GM21619 (cell line): Measurements from ENCODE around the gene LRRC59.

Source experiments
- ATAC-seq: cut with Tn5 transposase; IDR thresholded peaks from one replicate; pipeline ENCODE4 v1.9.1; 2021; ENCODE audit not compliant: unreplicated experiment

Gene LRRC59

DNA sequence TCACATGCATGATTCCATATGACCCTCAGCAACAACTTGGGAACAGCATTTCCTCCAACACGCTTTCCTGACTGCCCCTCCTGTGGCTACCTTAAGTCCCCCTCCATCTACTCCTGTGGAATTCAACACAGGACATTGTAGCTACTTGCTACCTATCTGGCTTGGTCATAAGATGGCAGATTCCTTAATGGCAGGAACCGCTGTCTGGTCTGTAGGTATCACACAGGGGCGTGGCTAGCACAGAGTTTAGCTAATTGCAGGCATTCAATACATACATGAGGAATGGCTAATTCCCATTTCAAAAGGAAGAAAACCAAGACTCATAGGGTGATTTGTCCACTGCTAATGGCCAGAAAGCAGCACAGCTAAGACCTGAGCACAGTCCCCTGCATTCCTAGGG, 8.6 kb downstream of the LRRC59 start:
- ATAC-seq = no peak

DNA sequence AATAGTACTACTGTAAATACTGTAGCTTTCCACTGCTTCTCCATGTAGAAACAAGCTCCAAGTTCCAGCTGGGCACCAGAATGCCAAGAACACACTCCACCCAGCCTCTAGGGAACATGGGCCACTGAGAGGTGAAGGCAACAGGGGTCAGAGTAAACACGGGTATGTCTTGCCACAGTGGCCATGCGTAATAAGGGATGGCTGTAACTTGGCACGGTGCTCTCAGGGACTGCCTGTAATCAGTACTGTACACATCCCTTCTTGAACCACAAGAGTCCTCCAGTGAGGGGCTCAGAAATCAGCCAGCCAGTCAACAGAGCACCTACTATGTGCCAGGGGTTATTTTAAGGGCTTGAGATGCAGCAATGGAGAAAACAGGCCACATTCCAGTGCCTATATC, 10.8 kb downstream of the LRRC59 start:
- no peak for ATAC-seq

DNA sequence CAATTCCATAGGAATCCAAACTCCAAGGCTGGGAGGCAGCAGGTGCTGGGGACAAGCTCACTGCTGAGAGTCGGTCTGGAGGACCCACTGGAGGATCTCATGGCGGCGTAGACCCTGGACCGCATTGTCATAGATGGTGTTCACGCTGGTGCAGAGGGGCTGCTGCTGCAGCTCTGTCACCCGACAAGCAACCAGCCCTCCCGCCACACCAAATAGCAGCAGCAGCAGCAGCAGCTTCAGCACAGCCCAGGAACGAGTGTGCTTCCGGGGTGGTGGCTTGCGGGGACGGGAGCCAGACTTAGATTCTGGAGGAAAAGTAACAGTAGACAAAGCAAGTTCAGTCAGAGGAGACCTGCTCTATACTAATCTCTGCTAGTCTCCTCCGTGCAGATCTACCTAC, 14.4 kb downstream of the LRRC59 start:
- no peak for ATAC-seq

DNA sequence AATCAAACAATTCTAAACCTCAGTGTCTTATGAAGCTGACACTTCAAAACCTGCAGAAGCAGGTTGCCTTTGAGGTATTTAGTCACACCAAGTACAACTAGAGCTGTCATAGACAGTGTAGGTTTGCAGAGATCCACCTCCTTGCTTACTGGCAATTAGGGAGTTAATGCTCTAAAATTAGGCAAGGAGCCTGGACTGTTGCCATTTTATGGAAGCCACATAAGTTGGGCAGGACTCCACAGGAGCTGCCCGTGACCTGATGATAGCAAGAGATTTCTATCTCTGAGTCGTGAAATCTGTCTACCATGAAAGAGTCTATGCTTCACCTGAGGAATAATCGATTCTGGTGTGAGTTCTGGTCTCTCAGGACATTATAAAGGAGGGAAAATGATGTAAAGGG, 15.4 kb downstream of the LRRC59 start:
- no peak for ATAC-seq

DNA sequence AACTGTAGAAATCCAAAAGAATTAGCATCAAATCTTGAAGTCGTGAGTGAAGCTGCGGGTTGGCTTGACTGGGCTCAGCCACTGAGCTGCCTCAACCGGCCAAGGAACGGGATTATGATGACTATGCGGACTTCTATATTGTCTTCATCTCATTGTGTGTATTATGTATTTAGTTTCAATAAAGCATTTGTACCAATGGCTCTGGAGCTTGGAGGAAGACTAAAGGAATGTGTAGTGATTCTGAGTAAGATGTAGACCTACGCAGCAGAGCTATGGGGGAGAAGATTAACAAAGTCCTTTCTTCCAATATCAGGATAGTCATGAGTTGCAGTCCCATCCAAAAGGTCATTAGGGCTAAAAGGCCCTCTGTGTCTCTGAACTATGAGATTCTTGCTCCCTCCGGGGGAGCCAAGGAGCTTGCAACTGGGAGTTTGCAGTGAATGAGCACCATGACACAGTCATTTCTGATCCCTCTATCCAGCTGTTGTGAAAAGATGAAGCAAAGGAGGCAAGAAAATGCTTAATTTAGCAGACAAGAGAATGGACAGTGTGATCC, 16.0 kb downstream of the LRRC59 start:
- ATAC-seq = no peak

DNA sequence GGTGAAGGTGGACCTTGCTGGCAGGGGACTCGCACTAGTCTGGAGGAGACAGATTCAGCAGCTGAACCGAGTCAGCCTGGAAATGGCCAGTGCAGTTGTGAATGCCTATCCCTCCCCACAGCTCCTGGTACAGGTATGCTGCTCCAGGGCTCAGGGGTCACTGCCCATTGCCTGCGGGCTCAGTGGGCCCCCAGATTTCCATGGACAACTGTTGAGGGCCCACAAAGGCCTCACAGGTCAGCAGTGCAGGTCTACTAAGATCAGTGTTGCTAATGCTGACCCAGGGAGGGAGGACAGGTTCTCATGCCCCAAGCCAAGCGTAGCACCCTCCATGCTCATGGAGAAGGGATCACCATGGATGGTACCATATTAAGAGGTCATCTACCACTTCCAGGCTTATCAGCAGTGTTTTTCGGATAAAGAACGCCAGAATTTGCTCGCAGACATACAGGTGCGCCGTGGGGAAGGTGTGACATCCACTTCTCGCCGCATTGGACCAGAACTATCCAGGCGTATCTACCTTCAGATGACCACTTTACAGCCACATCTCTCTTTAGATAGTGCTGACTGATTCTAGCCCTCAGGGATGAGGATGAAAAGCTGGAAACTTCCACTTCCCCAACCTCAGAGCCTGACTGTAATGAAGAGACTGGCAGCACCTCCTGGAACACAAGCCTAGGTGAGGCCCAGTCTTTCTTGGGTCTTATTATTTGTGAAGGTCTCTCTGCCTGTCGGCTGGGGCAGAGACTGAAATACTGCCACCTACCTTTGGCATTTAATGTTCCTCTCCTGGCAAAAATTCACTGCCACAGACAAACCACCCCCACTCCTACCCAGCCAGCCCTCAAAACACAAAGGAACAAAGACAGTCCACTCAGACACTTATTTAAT, 16.7 kb downstream of the LRRC59 start:
- no peak for ATAC-seq

DNA sequence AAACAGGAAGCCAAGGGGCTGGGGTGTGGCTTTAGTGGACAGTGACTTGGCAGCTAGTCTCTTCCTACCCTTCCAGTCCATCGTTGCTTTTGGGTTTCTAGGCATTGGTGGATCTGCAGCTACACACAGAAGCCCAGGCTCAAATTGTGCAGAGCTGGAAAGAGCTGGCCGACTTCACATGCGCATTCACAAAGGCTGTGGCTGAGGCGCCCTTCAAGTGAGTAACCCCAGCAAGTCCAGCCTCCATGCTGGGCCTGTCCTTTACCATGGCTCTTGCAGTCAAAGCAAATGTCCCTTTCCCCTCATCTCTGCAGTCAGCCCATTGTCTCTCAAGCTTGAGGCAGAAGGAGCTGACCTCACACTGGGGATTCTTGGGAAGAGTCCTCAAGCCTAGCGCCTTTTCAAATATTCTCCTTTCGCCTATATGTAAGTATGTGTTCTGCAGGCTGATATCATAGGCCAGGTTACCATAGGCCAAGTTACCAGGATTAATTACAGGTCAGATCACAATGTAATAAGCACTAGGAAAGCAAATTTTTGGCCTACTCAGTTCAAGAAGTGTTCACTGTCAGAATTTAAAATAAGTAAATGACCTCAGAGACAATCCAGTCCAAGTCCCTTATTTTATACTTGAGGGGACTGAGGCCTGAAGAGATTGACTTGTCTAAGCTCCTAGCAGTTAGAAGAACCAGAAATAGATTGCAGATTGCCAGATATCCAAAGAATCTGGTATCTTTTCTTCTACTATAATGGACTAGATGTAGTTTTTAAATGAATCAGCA, 17.8 kb downstream of the LRRC59 start:
- no peak for ATAC-seq

DNA sequence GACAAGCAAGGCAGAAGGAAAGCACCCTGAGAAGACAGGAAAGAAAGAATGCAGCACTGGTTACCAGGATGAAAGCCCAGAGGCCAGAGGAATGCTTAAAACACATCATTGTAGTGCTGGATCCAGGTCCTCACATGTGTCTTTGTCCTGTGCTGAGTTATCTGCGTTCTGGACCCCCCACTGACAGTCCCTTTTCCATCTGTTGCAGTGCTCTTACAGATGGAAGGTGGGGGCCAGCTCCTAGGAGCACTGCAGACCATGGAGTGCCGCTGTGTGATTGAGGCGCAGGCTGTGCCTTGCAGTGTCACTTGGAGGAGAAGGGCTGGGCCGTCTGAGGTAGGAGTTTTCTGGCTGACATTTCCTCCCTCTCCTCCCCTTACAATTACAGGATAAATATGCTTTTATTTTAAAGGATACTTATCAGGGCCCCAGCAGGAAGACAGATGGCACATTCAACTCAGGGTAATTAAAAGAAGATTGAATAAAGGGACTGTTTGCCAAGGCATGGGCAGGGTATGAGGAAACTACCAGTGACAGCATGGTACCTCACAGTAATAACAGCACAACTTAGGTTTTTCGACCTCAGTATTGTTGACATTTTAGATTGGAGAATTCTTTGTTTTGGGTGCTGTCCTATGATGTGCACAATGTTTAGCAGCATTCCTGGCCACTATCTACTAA, 21.3 kb downstream of the LRRC59 start:
- ATAC-seq = no peak

DNA sequence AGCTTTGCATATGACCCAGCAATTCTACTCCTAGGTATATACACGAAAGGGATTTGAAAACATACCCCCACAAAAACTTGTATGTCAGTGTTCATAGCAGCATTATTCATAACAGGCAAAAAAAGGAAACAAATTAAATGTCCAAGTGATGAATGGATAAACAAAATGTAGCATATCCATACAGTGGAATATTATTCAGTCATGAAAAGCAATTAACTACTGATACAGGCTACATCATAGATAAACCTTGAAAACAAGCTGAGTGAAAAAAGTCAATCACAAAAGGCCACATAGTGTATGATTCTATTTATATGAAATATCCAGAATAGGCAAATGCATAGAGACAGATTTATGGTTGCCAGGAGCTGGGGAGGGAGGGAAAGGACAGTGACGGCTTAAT, 23.6 kb downstream of the LRRC59 start:
- no peak for ATAC-seq

DNA sequence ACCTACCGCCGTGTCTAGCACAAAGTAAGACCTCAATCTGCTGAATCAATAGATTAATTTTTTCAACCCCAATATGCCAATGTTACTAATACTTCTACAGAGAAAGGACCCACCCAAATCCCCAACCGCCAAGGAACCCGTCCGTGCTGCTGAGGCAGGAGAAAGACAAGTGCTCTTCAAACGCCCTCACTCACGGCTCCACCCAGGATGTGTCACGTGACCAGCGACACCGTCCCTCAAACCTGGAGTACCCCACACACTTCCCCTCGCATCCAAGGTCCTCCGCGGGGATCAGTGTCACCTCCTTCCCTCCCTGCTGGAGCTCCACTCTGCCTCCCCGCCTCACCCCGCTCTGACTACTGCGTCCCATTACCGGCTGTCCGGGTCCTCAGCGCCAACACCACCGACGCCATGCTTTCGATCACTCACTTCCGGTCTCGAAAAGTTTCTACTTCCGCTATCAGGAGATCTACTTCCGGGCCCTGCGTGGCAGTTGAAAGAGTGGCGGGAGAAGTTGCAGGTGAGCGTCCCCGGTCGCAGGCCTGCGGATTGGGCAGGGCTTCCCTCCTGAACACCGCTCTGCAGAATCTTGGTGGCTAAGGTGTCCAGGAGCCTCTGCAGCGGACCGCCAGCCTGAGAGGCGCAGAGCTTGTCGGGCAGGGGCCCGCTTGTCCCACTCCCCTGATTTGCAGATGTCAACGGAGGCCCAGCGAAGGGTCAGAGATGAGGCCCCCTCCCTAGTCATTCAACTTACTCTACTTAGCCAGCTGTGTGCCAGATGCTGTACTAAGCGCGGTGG, 24.4 kb downstream of the LRRC59 start, which contains the start of the genes EME1 and MRPL27:
EME1 (plus strand) TSS at position 472 of the 799 bp plus-strand sequence. CDS start 1,980 bp downstream, outside the sequence.
MRPL27 (minus strand) TSS at position 427 of the 799 bp plus-strand sequence; CDS start at position 413, 14 bp downstream.
- ATAC-seq = peak; percentile 89

DNA sequence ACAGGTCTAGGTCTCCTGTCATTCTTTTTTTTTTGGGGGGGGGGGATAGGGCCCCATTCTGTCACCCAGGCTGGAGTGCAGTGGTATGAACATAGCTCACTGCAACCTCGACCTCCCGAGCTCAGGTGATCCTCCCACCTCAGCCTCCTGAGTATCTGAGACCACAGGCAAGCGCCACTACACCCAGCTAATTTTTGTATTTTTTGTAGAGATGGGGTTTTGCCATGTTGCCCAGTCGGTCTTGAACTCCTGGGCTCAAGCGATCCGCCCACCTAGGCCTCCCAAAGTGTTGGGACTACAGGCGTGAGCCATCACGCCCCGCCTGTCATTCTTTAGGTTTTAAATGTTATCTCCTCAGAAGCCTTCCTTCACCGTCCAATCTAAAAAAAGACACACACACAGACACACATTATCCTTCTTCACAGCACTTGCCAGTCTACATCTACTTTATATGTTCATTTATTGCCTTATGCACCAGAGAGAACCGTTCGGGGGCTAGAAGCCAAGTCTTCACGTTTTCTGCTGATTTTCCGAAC, 25.0 kb downstream of the LRRC59 start:
- ATAC-seq = no peak

DNA sequence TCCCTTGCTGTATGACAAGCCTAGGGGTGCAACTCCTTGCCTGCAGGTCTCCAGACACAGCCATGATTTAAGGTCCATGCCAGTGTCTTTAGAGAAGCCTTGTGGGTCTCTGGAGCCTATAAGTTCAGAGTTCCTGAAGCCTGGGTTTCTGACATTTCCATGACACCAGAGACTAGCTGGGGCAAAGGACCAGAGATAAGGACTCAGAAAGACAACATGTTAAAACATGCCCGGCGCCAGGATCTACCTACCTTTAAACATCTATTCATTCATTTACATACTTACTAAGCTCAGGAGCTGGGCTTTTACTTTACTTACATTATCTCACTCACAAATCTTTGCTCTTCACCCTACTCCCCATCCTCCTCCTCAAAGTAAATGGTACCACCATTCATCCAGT, 25.8 kb downstream of the LRRC59 start:
- ATAC-seq = no peak

DNA sequence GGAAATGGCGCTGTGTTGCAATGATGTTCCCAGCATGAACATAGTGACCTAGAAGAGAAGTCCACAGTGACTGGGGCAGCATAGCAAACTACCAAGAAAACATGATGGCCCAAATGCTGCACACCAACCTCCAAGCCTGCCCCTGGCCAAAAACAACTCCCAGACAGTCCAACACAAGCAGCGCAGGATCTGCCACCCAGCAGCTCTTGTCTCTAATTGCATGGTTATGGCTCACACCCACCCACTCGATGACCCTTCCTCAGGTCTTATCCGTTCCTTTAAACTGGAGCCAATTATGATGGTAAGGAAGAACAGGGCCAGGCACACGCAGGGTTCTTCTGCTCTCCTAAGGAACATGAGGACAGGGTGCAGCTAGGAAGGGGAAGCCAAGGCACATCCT, 27.3 kb downstream of the LRRC59 start:
- ATAC-seq = no peak

DNA sequence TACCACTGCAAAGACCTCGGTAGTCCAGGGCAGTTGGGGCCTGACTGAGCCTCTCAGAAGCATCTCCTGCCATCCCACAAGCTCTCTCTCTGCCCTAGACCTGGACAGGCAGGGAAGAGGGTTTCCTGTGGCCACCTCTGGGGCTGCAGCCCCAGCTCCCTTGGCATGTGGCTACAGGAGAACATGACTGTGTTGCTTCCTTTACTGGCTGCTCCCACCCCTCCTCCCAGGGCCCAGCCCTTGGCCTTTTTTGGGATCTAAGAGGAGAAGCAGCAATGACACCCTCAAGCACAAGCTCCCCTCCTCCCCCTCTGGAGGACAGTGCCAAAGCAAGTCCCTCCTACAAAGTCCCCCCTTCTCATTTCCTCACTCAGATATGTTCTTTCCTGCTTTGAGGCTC, 29.9 kb downstream of the LRRC59 start:
- no peak for ATAC-seq

DNA sequence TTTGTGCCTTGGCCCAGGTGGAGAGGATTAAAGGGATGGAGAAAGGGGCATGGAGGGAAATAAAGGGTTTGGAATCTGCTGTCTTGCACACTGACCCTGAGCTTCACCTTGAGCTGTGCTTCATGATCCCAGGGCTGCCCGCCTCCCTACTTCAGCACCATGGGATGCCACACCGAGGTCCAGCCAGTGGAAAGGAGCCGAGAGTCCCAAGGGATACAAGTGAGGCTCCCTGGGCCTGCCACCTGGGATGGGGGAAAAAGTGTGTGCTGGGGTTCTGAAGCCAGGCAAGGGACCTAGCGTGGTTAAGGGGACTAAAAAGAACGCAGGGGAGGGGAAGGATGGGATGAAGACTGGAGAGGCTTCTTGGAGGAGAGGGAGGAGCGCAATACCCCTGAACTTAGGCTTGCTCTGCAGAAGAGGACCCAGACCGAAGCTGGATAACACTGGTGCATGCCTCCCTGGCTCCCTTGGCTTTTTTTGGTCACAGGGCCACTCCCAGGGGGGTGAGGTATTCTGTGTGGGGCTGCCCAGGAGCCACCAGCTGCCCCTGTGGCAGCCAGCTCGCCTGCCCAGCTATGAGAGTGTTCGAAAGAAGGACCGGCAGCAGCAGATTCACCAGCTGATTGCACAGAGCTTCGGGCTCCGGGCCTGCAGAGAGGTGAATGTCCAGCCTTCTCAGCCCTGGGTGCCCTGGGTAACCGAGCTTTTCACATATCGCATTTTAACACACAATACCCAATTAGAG, 31.5 kb downstream of the LRRC59 start:
- ATAC-seq = no peak

DNA sequence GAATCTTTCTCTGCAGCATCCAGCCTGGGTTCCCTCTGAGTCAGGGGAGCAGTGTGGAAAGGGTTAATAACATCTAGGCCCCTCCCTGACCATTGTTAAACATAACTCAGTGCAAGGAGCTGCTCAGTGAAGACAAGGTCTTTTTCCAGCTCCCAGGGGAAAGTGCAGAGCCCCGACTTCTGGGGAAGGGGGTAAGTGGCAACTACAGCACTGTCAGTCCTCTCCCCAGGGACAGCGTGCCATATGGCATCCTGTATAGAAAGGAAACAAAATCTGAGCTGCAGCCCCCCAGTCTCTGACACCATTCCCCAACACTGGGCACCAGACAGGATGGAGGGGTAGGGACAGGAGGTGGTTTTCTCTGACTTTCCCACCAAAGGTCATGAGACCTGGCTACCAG, 32.2 kb downstream of the LRRC59 start:
- no peak for ATAC-seq

DNA sequence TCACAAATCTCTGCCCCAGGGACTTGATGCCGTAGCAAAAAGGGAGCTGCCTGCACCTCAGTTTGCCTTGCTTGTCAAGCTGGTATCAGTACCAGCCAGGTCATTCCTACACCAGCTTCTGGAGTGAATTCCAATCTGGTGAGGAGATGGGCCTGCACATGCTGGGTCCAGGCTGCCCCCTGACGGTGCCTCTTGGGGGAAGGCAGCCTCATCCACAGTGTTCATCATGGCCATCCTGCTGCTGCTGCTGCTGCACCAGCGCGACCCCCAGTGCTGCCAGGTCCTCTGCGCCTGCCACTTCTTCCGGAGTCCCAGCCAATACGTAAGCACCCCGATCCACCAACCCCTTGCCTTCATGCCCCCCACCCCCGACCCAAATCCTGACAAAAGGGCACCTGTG, 32.6 kb downstream of the LRRC59 start:
- no peak for ATAC-seq

DNA sequence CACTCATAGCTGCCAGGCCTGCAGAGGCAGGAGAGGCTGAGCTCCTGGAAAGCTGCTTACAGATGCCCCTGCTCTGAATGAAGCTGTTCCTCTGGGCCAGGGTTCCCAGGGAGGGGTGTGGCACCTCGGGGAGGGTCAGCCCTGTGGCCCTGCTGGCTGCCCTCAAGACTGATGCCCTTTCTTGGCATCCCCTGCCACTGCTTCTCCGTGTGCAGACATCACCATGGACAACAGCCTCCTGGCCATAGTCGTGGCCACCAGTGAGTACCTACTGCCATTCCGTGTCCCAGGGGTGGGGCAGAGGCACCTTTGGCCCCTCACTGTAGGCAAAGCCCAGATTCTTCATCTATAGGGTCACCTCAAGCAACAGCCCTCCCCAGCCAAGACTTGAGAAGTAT, 33.3 kb downstream of the LRRC59 start:
- ATAC-seq = no peak
